ENCODE data around the gene TNS3. TPM values are rescaled to one million over a fixed set of nuclear protein-coding genes. Genes with fewer than 3 reads are reported as not detected.

The TNS3 gene
- total RNA-seq, 2 experiments from 2014 or later, result 0.12 to 0.19 TPM

DNA sequence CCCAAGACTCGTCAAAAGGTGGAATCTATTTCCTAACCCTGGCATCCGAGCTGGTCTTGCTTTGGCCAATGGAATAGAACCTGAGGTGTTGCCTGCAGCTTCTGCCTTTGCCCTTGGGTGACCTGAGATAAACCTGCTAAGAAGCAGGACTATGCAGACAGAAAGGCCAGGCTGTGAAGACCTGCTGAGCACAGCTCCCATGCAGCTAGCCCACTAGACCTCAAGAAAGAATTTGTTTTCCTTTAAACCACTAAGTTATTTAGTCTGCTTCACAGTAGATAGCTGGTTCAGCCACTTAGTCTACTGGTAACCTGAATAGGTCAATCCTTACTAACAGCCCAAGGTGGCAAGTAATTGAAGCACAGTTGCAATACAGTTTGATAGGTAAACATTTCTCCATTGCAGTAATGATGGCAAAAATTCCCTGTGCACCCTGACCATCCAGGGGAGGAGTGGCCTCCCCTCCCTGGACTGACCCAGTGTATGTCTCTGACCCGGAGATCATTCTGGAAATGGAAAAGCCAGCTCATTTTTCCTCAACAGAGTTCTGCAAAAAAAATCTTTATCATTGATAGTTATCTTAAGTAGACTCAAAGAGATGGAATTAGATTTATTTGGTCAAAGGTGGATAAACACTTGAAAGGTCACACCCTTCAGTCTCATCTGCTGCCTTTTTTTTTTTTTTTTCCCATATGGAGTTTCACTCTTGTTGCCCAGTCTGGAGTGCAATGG, 20.0 kb downstream of the TNS3 start:
- Mint-ChIP-seq H3K4me3 (no peak overlapping the region), H3K27ac (no peak overlapping the region), H3K27me3 (ENCODE audit: low read depth) (peaks cover 3% of the 10 kb centered on the region), H3K4me1 (ENCODE audit: low read depth) (no peaks in the 10 kb centered on the region), H3K9me3 (no peaks in the 10 kb centered on the region), H3K36me3 (ENCODE audit: low read depth) (no peaks in the 10 kb centered on the region)
- intact Hi-C loops (cut with micrococcal nuclease), result no loop called here
- CTCF ChIA-PET, result interaction anchor here (0.6 kb wide), 1 partner anchor 308 kb away, joined by 3 read pairs; no protein-coding TSS in a partner anchor
- DNase-seq, result no peak

DNA sequence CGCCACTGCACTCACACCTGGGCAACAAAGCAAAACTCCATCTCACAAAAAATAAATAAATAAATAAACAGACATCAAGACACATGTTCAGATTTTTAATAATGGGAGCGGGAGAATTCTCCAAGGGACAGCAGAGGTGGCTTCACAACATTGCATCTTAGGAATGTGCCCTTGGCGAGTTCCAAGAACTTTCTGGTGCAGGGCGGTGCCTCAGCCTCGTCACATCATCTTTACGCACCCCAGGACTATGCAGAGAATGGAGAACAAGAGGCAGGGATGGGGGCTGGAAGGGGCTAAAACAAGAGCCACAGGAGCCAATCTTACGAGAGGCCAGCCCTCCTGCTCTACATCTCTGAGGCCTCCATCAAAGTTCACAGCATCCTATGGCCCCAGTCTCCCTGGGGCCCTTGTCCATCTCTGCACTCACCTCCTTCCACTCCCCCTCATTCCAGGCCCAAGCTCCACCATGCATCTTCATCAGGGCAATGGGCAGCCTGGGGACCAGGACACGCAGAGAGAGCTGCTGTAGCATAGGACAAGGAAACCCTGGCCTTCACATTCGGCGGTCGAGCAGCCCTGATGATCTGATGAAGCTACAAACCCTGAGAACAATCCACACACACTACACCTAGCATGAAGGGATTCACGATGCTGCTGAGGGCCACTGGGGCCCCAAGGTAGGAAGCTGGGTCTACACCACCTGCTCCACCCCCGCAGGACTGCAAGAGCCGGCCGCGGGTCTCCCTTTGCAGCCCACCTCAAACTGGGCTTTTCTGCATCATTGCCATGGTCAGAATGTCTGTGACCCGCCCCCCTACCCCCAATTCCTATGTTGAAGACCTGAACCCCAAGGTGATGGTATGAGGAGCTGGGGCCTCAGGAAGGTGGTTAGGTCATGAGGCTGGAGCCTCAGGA, 22.3 kb downstream of the TNS3 start:
- DNase-seq, result no peak
- no peaks in the 10 kb centered on the region for H3K4me1 Mint-ChIP-seq (ENCODE audit: low read depth)
- no peaks in the 10 kb centered on the region for H3K36me3 Mint-ChIP-seq (ENCODE audit: low read depth)
- no peak overlapping the region for H3K27ac Mint-ChIP-seq
- no peaks in the 10 kb centered on the region for H3K27me3 Mint-ChIP-seq (ENCODE audit: low read depth)
- H3K9me3 Mint-ChIP-seq, result no peaks in the 10 kb centered on the region
- intact Hi-C loops (cut with micrococcal nuclease), result no loop called here
- no peak overlapping the region for H3K4me3 Mint-ChIP-seq
- CTCF ChIA-PET, result no interaction called here

GRCh38 chr7:47557694-47558670, 23.9 kb downstream of the TNS3 start:
- no peak overlapping the region for H3K4me3 Mint-ChIP-seq
- no peak for DNase-seq
- no peaks in the 10 kb centered on the region for H3K36me3 Mint-ChIP-seq (ENCODE audit: low read depth)
- H3K4me1 Mint-ChIP-seq (ENCODE audit: low read depth), result no peaks in the 10 kb centered on the region
- intact Hi-C loops (cut with micrococcal nuclease), result no loop called here
- H3K27me3 Mint-ChIP-seq (ENCODE audit: low read depth), result no peaks in the 10 kb centered on the region
- H3K9me3 Mint-ChIP-seq, result no peaks in the 10 kb centered on the region
- no peak overlapping the region for H3K27ac Mint-ChIP-seq
- CTCF ChIA-PET, result no interaction called here

- CTCF ChIA-PET, result no interaction called here
- intact Hi-C loops (cut with micrococcal nuclease), result no loop called here
- Mint-ChIP-seq H3K27ac (no peak overlapping the region), H3K9me3 (no peaks in the 10 kb centered on the region), H3K27me3 (ENCODE audit: low read depth) (no peaks in the 10 kb centered on the region), H3K4me1 (ENCODE audit: low read depth) (no peaks in the 10 kb centered on the region), H3K36me3 (ENCODE audit: low read depth) (no peaks in the 10 kb centered on the region), H3K4me3 (no peak overlapping the region)
- no peak for DNase-seq
Measured at GRCh38 chr7:47557317-47557693, 24.6 kb downstream of the TNS3 start.

GRCh38 chr7:47556511-47557180, 25.3 kb downstream of the TNS3 start:
- DNase-seq, result no peak
- Mint-ChIP-seq H3K4me1 (ENCODE audit: low read depth) (no peaks in the 10 kb centered on the region), H3K27me3 (ENCODE audit: low read depth) (no peaks in the 10 kb centered on the region), H3K9me3 (no peaks in the 10 kb centered on the region), H3K4me3 (no peak overlapping the region), H3K27ac (no peak overlapping the region), H3K36me3 (ENCODE audit: low read depth) (no peaks in the 10 kb centered on the region)
- CTCF ChIA-PET, result no interaction called here
- intact Hi-C loops (cut with micrococcal nuclease), result no loop called here

GRCh38 chr7:47553309-47553708, 28.6 kb downstream of the TNS3 start:
- intact Hi-C loops (cut with micrococcal nuclease), result no loop called here
- no peaks in the 10 kb centered on the region for H3K36me3 Mint-ChIP-seq (ENCODE audit: low read depth)
- H3K4me3 Mint-ChIP-seq, result no peak overlapping the region
- H3K4me1 Mint-ChIP-seq (ENCODE audit: low read depth), result no peaks in the 10 kb centered on the region
- no peaks in the 10 kb centered on the region for H3K27me3 Mint-ChIP-seq (ENCODE audit: low read depth)
- DNase-seq, result no peak
- CTCF ChIA-PET, result no interaction called here
- H3K27ac Mint-ChIP-seq, result no peak overlapping the region
- H3K9me3 Mint-ChIP-seq, result no peaks in the 10 kb centered on the region

GRCh38 chr7:47552621-47553020, 29.3 kb downstream of the TNS3 start:
- Mint-ChIP-seq H3K36me3 (ENCODE audit: low read depth) (no peaks in the 10 kb centered on the region), H3K4me1 (ENCODE audit: low read depth) (no peaks in the 10 kb centered on the region), H3K27me3 (ENCODE audit: low read depth) (no peaks in the 10 kb centered on the region), H3K27ac (no peak overlapping the region), H3K9me3 (no peaks in the 10 kb centered on the region), H3K4me3 (no peak overlapping the region)
- DNase-seq, result no peak
- intact Hi-C loops (cut with micrococcal nuclease), result no loop called here
- CTCF ChIA-PET, result no interaction called here

DNA sequence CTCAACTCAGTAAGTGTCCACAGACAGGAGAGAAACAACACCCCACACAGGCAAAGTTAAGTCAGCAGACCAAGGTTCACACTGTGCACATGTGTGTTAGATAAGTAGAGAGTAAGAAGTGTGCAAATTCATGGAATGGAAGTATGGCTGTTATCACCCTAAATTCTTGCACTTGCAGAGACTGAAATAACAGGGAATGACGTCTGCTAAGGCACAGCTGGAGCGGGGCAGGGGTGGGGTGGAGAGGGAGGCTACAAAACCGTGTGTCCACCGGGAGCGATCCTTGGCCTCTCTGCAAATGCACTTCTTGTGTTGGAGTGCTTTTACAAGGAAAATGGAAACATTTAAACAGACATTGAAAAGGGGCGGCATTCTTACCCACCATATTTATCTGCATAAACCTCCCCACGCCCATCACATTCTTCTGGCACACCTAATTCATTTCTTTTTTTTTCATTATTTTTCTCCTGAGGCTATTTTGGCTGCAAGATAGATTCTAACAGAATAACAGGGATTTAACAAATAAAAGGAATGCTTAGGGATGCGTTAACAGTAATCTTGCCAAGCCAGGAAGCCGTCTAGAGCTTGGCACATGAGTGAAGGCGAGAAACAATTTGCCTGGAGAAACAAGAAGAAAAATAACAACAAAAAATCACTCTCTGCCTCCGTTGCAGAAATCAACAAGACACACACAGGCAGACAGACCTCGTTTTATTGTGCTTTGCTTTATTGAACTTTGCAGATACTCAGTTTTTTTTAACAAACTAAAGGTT, 30.1 kb downstream of the TNS3 start:
- DNase-seq, result no peak
- Mint-ChIP-seq H3K36me3 (ENCODE audit: low read depth) (no peaks in the 10 kb centered on the region), H3K4me3 (no peak overlapping the region), H3K27ac (no peak overlapping the region), H3K27me3 (ENCODE audit: low read depth) (no peaks in the 10 kb centered on the region), H3K9me3 (no peaks in the 10 kb centered on the region), H3K4me1 (ENCODE audit: low read depth) (no peaks in the 10 kb centered on the region)
- CTCF ChIA-PET, result no interaction called here
- intact Hi-C loops (cut with micrococcal nuclease), result no loop called here

DNA sequence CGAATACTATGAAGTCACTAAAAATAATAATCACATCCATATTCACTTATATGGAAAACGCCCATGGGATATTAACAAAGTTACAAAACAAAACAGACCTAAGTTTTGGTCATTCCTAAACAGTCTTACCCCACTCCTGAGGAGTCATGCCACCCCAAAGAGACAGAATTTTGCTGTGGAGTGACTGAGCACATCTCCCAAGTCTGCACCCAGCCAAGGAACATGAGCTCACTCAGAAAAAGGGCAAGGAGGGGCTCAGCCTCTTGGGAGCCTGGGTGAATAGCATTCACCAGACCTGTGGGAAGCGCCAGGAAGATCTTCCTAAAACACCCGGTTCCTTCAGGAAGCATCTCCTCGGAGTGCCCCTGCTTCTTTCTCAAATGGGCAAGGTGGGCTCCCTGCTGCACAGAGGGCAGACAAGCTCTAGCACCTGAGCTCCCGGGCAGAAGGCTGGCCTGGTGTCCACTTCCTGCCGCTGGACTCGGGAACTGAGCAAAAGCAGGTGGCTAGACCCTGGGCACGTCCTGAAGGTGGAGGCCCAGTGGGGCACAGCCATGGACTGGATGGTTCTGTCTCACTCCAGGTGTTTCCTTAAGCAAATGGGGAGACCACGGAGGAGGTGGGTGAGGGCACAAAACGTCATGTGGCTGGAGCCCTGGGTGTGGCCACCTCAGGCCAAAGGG, 31.0 kb downstream of the TNS3 start:
- H3K4me3 Mint-ChIP-seq, result no peak overlapping the region
- H3K9me3 Mint-ChIP-seq, result no peaks in the 10 kb centered on the region
- no peaks in the 10 kb centered on the region for H3K4me1 Mint-ChIP-seq (ENCODE audit: low read depth)
- CTCF ChIA-PET, result no interaction called here
- no peak for DNase-seq
- intact Hi-C loops (cut with micrococcal nuclease), result no loop called here
- no peaks in the 10 kb centered on the region for H3K27me3 Mint-ChIP-seq (ENCODE audit: low read depth)
- H3K27ac Mint-ChIP-seq, result no peak overlapping the region
- no peaks in the 10 kb centered on the region for H3K36me3 Mint-ChIP-seq (ENCODE audit: low read depth)

GRCh38 chr7:47549916-47550315, 32.0 kb downstream of the TNS3 start:
- CTCF ChIA-PET, result no interaction called here
- Mint-ChIP-seq H3K36me3 (ENCODE audit: low read depth) (no peaks in the 10 kb centered on the region), H3K4me3 (no peak overlapping the region), H3K27ac (no peak overlapping the region), H3K4me1 (ENCODE audit: low read depth) (no peaks in the 10 kb centered on the region), H3K27me3 (ENCODE audit: low read depth) (no peaks in the 10 kb centered on the region), H3K9me3 (no peaks in the 10 kb centered on the region)
- no peak for DNase-seq
- intact Hi-C loops (cut with micrococcal nuclease), result no loop called here

GRCh38 chr7:47549397-47549796, 32.5 kb downstream of the TNS3 start:
- Mint-ChIP-seq H3K27me3 (ENCODE audit: low read depth) (no peaks in the 10 kb centered on the region), H3K4me1 (ENCODE audit: low read depth) (no peaks in the 10 kb centered on the region), H3K9me3 (no peaks in the 10 kb centered on the region), H3K4me3 (no peak overlapping the region), H3K27ac (no peak overlapping the region), H3K36me3 (ENCODE audit: low read depth) (no peaks in the 10 kb centered on the region)
- no peak for DNase-seq
- CTCF ChIA-PET, result no interaction called here
- intact Hi-C loops (cut with micrococcal nuclease), result no loop called here
